ENCODE results near the gene ZNF555. TPM values are rescaled to one million over a fixed set of nuclear protein-coding genes. Genes with fewer than 3 reads are reported as not detected.

Gene ZNF555
- total and polyA plus RNA-seq, 10 of the 15 experiments (the other 5 are each of a cell fraction or from before 2014, with no cell fraction given): 0.58 to 1.9 (median 1.2) TPM

- TF ChIP-seq, protein P1, sequence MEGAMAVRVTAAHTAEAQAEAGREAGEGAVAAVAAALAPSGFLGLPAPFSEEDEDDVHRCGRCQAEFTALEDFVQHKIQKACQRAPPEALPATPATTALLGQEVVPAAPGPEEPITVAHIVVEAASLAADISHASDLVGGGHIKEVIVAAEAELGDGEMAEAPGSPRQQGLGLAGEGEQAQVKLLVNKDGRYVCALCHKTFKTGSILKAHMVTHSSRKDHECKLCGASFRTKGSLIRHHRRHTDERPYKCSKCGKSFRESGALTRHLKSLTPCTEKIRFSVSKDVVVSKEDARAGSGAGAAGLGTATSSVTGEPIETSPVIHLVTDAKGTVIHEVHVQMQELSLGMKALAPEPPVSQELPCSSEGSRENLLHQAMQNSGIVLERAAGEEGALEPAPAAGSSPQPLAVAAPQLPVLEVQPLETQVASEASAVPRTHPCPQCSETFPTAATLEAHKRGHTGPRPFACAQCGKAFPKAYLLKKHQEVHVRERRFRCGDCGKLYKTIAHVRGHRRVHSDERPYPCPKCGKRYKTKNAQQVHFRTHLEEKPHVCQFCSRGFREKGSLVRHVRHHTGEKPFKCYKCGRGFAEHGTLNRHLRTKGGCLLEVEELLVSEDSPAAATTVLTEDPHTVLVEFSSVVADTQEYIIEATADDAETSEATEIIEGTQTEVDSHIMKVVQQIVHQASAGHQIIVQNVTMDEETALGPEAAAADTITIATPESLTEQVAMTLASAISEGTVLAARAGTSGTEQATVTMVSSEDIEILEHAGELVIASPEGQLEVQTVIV (IDR thresholded peaks at IDR 0.05; ENCODE audit: borderline replicate concordance, partially characterized antibody): peak; percentile 13
- TF ChIP-seq PBX3 (IDR thresholded peaks at IDR 0.05; ENCODE audit: insufficient replicate concordance, low read depth, low read length): no peak
Measured at GRCh38 chr19:2900296-2901252, 59.3 kb downstream of the ZNF555 start, which contains the start of gene ZNF57 (continued).

GRCh38 chr19:2902590-2903218 is 61.4 kb downstream of the ZNF555 start:
- H3K36me3 ChIP-seq (ENCODE audit: control insufficient read depth in 2 of 2, insufficient read depth in 2 of 2, low read length in 1 of 2): 0 out of 4 replicates have a peak, but pooled peaks cover 0 to 3% of the 10 kb centered on the region in 2 experiments
- in situ Hi-C loops (cut with MboI) (no loop called here), intact Hi-C loops (cut with micrococcal nuclease; ENCODE audit: unreplicated experiment) (no loop called here)
- no TSS peak for BruUV-seq (replicated peaks)
- H3K79me2 ChIP-seq (ENCODE audit: control insufficient read depth, insufficient read depth, low read length): peaks cover 16% of the 10 kb centered on the region
- H2AFZ ChIP-seq (ENCODE audit: control insufficient read depth, low read depth, low read length): no peak overlapping the region
- ChIA-PET POLR2A (no interaction called here), RAD21 (ENCODE audit: unreplicated experiment) (no interaction called here), SMC1A (ENCODE audit: uncharacterized antibody, unreplicated experiment) (no interaction called here), CTCF (interaction anchor here (0.6 kb wide), 1 partner anchor 1306 kb away, joined by 3 read pairs; no protein-coding TSS in a partner anchor)
- H3K9ac ChIP-seq (ENCODE audit: control insufficient read depth, insufficient read depth, low read length): no peak overlapping the region
- no peak for DNase-seq (ENCODE audit: low read depth, low spot score)
- H3K27me3 ChIP-seq (replicated peaks in 1 of 2; ENCODE audit: control insufficient read depth in 2 of 2, insufficient read depth in 2 of 2, low read length in 1 of 2): no peaks in the 10 kb centered on the region
- H3K4me2 ChIP-seq (ENCODE audit: control insufficient read depth, insufficient read depth): peak overlapping the region; percentile 17; the same call in 1 of the 2 replicates
- ATAC-seq: no peak
- WGBS (ENCODE audit: insufficient coverage, insufficient replicate concordance, low lambda C conversion rate, missing lambda C conversion rate): 87% methylated on average over 13 of the region's 13 CpGs
- H3K27ac ChIP-seq (ENCODE audit: control insufficient read depth, insufficient read depth): no peak overlapping the region
- H3K9me3 ChIP-seq (replicated peaks; ENCODE audit: control insufficient read depth, insufficient read depth, low read length): no peaks in the 10 kb centered on the region; the same call in 2 of the 3 replicates
- FAIRE-seq: no peak
- no peaks in the 10 kb centered on the region for H3K4me1 ChIP-seq (ENCODE audit: control insufficient read depth, insufficient read depth, low read length)
- no peaks in the 10 kb centered on the region for H4K20me1 ChIP-seq (ENCODE audit: control insufficient read depth, insufficient read depth)
- 0 out of 2 replicates have a peak overlapping the region, but pooled peaks have one; percentile 77 for H3K4me3 ChIP-seq
- no peak for TF ChIP-seq RFX5 (IDR thresholded peaks at IDR 0.05; ENCODE audit: low read depth, low read length)
- no peak for TF ChIP-seq NR2F1 (conservative IDR thresholded peaks at IDR 0.05)
- no peak for TF ChIP-seq E2F4 (IDR thresholded peaks at IDR 0.05; ENCODE audit: low read depth, low read length)
- no peak for TF ChIP-seq SREBF1 (IDR thresholded peaks at IDR 0.05; ENCODE audit: low read length)
- TF ChIP-seq SMC3 (IDR thresholded peaks at IDR 0.05; ENCODE audit: borderline replicate concordance, low read length): no peak
- TF ChIP-seq MXI1 (IDR thresholded peaks at IDR 0.05; ENCODE audit: low read depth, low read length): no peak
- TF ChIP-seq TCF12 (IDR thresholded peaks at IDR 0.05; ENCODE audit: low read depth, low read length): no peak
- no peak for TF ChIP-seq ZNF622 (IDR thresholded peaks at IDR 0.05)
- no peak for TF ChIP-seq CREM (IDR thresholded peaks at IDR 0.05; ENCODE audit: low read depth)
